HepG2 (cell line): Measurements from ENCODE around the gene GLDN. TPM values are rescaled to one million over a fixed set of nuclear protein-coding genes. Genes with fewer than 3 reads are reported as not detected.

ENCODE experiments used
- ATF1 ChIP-seq: IDR thresholded peaks from 2 replicates; pipeline ENCODE4 v1.6.1; 2016; ENCODE audit warnings: mild to moderate bottlenecking, control low read depth
- ATF4 ChIP-seq, 2 experiments: fragments of 450-650 bp in 1 of 2; sonication (generic) in 1 of 2; formaldehyde crosslinking; IDR thresholded peaks; 2 replicates each; pipeline versions ENCODE4 v1.5.0 to v1.8.0; 2020 to 2022; ENCODE audit warnings: mild to moderate bottlenecking in 1 of 2, missing genetic modification reagents in 1 of 2
- CHD4 ChIP-seq: fragments of 200-600 bp; sonication (generic); IDR thresholded peaks from 2 replicates; pipeline ENCODE4 v1.7.0; 2017; ENCODE audit warnings: mild to moderate bottlenecking, low read length, borderline replicate concordance
- ERF ChIP-seq: IDR thresholded peaks from 2 replicates; pipeline ENCODE4 v1.6.1; 2018; ENCODE audit warnings: missing biosample characterization, missing genetic modification reagents
- GPBP1L1 ChIP-seq: sonication (generic); formaldehyde crosslinking; IDR thresholded peaks from 2 replicates; pipeline ENCODE4 v1.5.0; 2020; ENCODE audit warnings: mild to moderate bottlenecking, missing genetic modification reagents
- HNF4G ChIP-seq, 2 experiments: sonication (generic) in 1 of 2; formaldehyde crosslinking in 1 of 2; IDR thresholded peaks; 2 replicates each; pipeline versions ENCODE4 v1.4.0 to v1.6.1; 2011 to 2020; ENCODE audit warnings: borderline replicate concordance in 2 of 2, low read depth in 2 of 2, mild to moderate bottlenecking in 2 of 2, low read length in 1 of 2, missing genetic modification reagents in 1 of 2, moderate library complexity in 1 of 2
- HNRNPLL ChIP-seq: fragments of 200-400 bp; formaldehyde crosslinking; IDR thresholded peaks from 2 replicates; pipeline ENCODE4 v1.6.1; 2017; ENCODE audit warnings: mild to moderate bottlenecking, low read depth, low read length; ENCODE audit not compliant: poor library complexity, severe bottlenecking
- HOMEZ ChIP-seq: IDR thresholded peaks from 2 replicates; pipeline ENCODE4 v1.6.1; 2016; ENCODE audit warnings: low read depth
- IKZF4 ChIP-seq: sonication (generic); formaldehyde crosslinking; IDR thresholded peaks from 2 replicates; pipeline ENCODE4 v1.5.1; 2020; ENCODE audit warnings: borderline replicate concordance, mild to moderate bottlenecking, low read depth, missing genetic modification reagents; ENCODE audit errors: not compliant biosample characterization
- JUN ChIP-seq: sonication (generic); formaldehyde crosslinking; IDR thresholded peaks from 2 replicates; pipeline ENCODE4 v1.4.0; 2020; ENCODE audit warnings: mild to moderate bottlenecking, missing genetic modification reagents
- MED1 ChIP-seq: sonication (generic); formaldehyde crosslinking; IDR thresholded peaks from 2 replicates; pipeline ENCODE4 v1.4.0; 2020; ENCODE audit warnings: missing genetic modification reagents
- MLLT10 ChIP-seq: sonication (generic); formaldehyde crosslinking; IDR thresholded peaks from 2 replicates; pipeline ENCODE4 v1.4.0; 2020; ENCODE audit warnings: missing genetic modification reagents
- NR2C2 ChIP-seq: sonication (generic); formaldehyde crosslinking; IDR thresholded peaks from 2 replicates; pipeline ENCODE4 v1.4.0; 2020; ENCODE audit warnings: missing genetic modification reagents, mild to moderate bottlenecking, moderate library complexity, borderline replicate concordance
- PHF21A ChIP-seq: sonication (generic); formaldehyde crosslinking; IDR thresholded peaks from 2 replicates; pipeline ENCODE4 v1.5.0; 2020; ENCODE audit warnings: mild to moderate bottlenecking, missing genetic modification reagents
- POLR2G ChIP-seq: fragments of 200-400 bp; formaldehyde crosslinking; IDR thresholded peaks from 2 replicates; pipeline ENCODE4 v1.6.1; 2018; ENCODE audit warnings: mild to moderate bottlenecking, low read depth, low read length, moderate library complexity
- REL ChIP-seq: sonication (generic); formaldehyde crosslinking; conservative IDR thresholded peaks from 2 replicates; pipeline ENCODE4 v1.8.0; 2022; ENCODE audit warnings: mild to moderate bottlenecking, missing genetic modification reagents, moderate library complexity
- SP1 ChIP-seq, 2 experiments: fragments of 450-650 bp in 1 of 2; sonication (generic) in 1 of 2; formaldehyde crosslinking in 1 of 2; IDR thresholded peaks; 2 replicates each; pipeline versions ENCODE4 v1.4.0 to v1.6.1; 2016 to 2020; ENCODE audit warnings: missing genetic modification reagents in 1 of 2
- TFDP2 ChIP-seq: sonication (generic); formaldehyde crosslinking; IDR thresholded peaks from 2 replicates; pipeline ENCODE4 v1.4.0; 2020; ENCODE audit warnings: missing genetic modification reagents
- YY1 ChIP-seq: IDR thresholded peaks from 2 replicates; pipeline ENCODE4 v1.6.1; 2011; ENCODE audit warnings: low read length, low read depth, moderate library complexity, mild to moderate bottlenecking; ENCODE audit not compliant: insufficient read depth, insufficient replicate concordance
- ZNF205 ChIP-seq: IDR thresholded peaks from 2 replicates; pipeline ENCODE4 v1.6.1; 2018; ENCODE audit warnings: missing biosample characterization, missing genetic modification reagents
- ZNF331 ChIP-seq: sonication (generic); formaldehyde crosslinking; IDR thresholded peaks from 2 replicates; pipeline ENCODE4 v1.4.0; 2020; ENCODE audit warnings: missing genetic modification reagents
- ZNF597 ChIP-seq: sonication (generic); formaldehyde crosslinking; IDR thresholded peaks from 2 replicates; pipeline ENCODE4 v1.5.0; 2020; ENCODE audit warnings: missing genetic modification reagents
- polyA plus RNA-seq, 8 experiments: library from polyadenylated mRNA; depleted of rRNA in 3 of 8; stranded (reverse) in 7 of 8; unstranded in 1 of 8; fragments of >200 nt; fragmentation: Illumina TruSeq in 4 of 8; extraction: Trizol in 4 of 8; gene quantifications; 2 replicates each; pipeline versions ENCODE4 v1.2.1 to v1.2.3, GENCODE V29; 2011 to 2016; ENCODE audit warnings: low read depth in 4 of 8, missing spikeins in 1 of 8, mixed read lengths in 1 of 8; ENCODE audit not compliant: insufficient read depth in 1 of 8
- total RNA-seq, 5 experiments: library from RNA; depleted of rRNA; stranded (reverse); fragments of >200 nt; fragmentation: Illumina TruSeq; extraction: Trizol; gene quantifications; 2 replicates each; pipeline ENCODE4 v1.2.3, GENCODE V29; 2016; ENCODE audit warnings: low read depth in 1 of 5

The GLDN gene
- total and polyA plus RNA-seq, 2 of the 13 experiments (the other 11 are each of a cell fraction or from before 2014, with no cell fraction given): 0.86 to 1.0 TPM

- no peak for TF ChIP-seq HNF4G (IDR thresholded peaks at IDR 0.05; ENCODE audit: borderline replicate concordance, low read depth, low read length)
- no peak for TF ChIP-seq HNF4G (CRISPR knock-in tag; IDR thresholded peaks at IDR 0.05; ENCODE audit: borderline replicate concordance, low read depth)
- TF ChIP-seq IKZF4 (CRISPR knock-in tag): no peak
- no peak for TF ChIP-seq NR2C2
- no peak; the same call in 1 of the 2 replicates for TF ChIP-seq ERF (CRISPR knock-in tag)
- TF ChIP-seq PHF21A: peak; percentile 25; the same call in 1 of the 2 replicates
- TF ChIP-seq SP1 (IDR thresholded peaks at IDR 0.05): no peak
- no peak for TF ChIP-seq SP1 (CRISPR knock-in tag; IDR thresholded peaks at IDR 0.05)
- peak in 1 of 2 experiments; percentile 94; a peak in 2 of 4 replicates for TF ChIP-seq ATF4 (CRISPR knock-in tag; IDR thresholded peaks at IDR 0.05)
- no peak for TF ChIP-seq GPBP1L1 (CRISPR knock-in tag)
- TF ChIP-seq ZNF597 (CRISPR knock-in tag): no peak
- peak; percentile 78 for TF ChIP-seq MED1
- TF ChIP-seq ATF1 (CRISPR knock-in tag): no peak
- peak; percentile 34; the same call in 1 of the 2 replicates for TF ChIP-seq TFDP2 (CRISPR knock-in tag)
- peak; percentile 62; the same call in 1 of the 2 replicates for TF ChIP-seq HOMEZ (CRISPR knock-in tag)
- TF ChIP-seq HNRNPLL: no peak
- TF ChIP-seq REL: no peak
- TF ChIP-seq MLLT10 (CRISPR knock-in tag): no peak
- peak; percentile 62; the same call in 1 of the 2 replicates for TF ChIP-seq JUN (CRISPR knock-in tag)
- peak; percentile 52; the same call in 1 of the 2 replicates for TF ChIP-seq ZNF331 (CRISPR knock-in tag)
- no peak for TF ChIP-seq POLR2G
- no peak for TF ChIP-seq CHD4
- TF ChIP-seq ZNF205 (CRISPR knock-in tag): 0 out of 2 replicates have a peak, but pooled peaks have one; percentile 30
- no peak for TF ChIP-seq YY1
Observed at GRCh38 chr15:51312166-51313073, 29.0 kb upstream of the GLDN start (continued).
